GM20000 (cell line): ENCODE results near the gene BRIP1.

Experiments used
- DNase-seq: peaks from one replicate; pipeline ENCODE4 v3.0.0; 2012; ENCODE audit warnings: low spot score
- TF ChIP-seq, protein P1 (sequence below): IDR thresholded peaks from 2 replicates; pipeline ENCODE4 v1.5.1; 2012; ENCODE audit warnings: mild to moderate bottlenecking, control low read depth; ENCODE audit errors: extremely low read depth, missing control alignments

BRIP1 gene

DNA sequence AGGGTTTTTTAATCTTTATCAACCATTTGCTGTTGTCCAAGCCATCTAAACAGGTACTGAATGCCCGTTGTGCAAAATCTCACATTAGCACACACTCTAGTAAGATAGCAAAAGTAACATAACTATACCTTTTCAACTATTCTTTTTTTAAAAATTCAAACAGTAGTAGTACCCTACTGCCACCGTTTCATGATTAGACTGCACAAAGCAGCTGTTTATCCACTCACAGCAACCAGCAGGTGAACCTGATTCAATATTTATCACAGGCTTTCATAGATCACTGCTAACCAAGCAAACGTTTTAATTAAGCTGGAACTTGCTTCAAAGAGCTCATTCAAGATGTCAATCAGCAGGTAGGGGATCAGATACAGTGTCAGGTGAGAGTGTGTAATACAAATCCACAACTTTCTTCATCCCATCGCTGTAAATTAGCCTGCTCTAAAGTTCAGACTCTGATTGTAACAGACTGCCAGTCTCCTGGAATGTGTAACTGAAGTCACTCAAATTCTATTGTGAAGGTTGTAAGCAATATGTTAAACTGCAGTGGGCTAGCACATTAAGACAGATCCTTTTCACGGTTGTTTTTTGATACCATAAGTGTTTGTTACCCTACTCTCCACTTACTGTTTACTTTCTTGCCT, 47.3 kb downstream of the BRIP1 start:
- no peak for DNase-seq
- TF ChIP-seq, protein P1, sequence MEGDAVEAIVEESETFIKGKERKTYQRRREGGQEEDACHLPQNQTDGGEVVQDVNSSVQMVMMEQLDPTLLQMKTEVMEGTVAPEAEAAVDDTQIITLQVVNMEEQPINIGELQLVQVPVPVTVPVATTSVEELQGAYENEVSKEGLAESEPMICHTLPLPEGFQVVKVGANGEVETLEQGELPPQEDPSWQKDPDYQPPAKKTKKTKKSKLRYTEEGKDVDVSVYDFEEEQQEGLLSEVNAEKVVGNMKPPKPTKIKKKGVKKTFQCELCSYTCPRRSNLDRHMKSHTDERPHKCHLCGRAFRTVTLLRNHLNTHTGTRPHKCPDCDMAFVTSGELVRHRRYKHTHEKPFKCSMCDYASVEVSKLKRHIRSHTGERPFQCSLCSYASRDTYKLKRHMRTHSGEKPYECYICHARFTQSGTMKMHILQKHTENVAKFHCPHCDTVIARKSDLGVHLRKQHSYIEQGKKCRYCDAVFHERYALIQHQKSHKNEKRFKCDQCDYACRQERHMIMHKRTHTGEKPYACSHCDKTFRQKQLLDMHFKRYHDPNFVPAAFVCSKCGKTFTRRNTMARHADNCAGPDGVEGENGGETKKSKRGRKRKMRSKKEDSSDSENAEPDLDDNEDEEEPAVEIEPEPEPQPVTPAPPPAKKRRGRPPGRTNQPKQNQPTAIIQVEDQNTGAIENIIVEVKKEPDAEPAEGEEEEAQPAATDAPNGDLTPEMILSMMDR, result no peak

DNA sequence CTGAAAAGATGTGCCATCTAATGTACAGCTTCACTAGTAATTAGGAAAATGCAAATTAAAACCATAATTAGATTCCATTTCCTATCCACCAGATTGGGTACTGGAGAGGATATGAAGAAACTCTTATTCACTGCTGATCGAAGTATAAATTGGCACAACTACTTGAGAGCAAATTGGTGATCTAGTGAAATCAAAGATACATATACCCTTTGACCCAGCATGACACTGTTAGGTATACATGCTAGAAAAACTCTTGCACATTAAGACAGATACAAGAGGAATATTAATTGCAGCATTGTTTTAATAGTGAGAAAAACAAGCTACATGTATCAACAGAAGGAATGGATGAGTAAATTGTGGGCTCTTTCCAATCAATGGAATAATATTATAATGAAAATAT, 48.8 kb downstream of the BRIP1 start:
- no peak for DNase-seq
- TF ChIP-seq, protein P1, result no peak

DNA sequence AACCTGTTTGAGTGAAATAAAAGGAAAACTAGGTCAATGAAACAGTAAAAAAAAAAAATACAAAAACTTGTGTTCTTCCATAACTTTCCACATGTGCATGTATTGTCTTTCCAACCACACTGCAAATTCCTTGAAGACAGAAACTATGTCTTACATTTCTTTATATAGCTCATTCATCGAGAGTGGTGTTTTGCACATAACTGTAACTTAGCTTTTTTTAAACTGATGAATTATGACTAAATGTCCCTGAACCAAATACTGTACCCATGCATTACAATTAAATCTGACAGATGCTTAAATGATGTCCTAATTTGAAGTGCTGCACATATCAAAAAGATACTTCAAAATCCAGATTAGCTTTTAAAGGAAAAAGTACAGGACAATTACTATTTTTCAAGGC, 50.1 kb downstream of the BRIP1 start:
- TF ChIP-seq, protein P1, result no peak
- no peak for DNase-seq

DNA sequence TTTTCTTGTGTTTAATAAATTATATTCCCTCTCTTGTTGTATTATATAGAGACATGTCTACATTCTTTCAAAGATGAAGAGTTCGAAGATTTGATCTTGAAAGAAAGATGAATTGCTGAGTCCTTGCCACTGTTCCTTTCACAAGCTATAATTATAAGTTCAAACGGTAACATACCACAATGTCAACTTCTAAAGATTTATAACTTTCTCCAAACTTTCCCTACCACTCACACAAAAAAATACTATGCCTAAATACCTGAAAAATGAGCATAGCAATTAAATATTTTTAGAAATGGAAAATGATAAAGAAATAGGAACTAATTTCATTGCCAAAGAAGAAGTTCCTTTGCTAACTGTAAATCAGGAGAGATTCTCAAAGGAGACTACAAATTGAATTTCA, 50.6 kb downstream of the BRIP1 start:
- DNase-seq, result no peak
- TF ChIP-seq, protein P1, result no peak

DNA sequence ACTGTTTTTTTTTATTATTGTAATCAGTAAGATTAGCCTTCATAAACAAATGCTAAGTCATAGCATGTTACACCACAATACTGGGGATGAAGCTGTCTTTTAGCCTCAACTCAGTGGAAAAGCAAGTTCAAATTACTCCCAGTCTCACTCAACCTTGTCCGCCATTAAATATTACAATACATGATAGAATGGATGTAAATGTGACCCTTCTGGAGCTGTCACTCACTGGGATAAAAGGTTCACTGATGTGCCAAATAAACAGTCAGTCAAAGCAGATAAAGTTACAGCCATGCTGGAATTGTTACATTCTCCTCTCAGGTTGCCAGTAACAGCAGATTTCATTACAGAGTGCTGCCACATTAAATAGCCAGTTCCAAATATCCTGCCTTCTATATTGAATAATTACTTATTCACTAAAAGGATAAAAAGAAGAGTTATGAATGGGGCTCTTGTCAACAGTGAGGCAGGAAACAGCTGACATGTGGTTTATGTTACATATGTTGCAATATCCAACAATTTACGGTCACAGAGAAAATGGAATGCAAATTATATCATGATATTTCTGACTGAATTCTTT, 53.4 kb downstream of the BRIP1 start:
- TF ChIP-seq, protein P1, result no peak
- no peak for DNase-seq

DNA sequence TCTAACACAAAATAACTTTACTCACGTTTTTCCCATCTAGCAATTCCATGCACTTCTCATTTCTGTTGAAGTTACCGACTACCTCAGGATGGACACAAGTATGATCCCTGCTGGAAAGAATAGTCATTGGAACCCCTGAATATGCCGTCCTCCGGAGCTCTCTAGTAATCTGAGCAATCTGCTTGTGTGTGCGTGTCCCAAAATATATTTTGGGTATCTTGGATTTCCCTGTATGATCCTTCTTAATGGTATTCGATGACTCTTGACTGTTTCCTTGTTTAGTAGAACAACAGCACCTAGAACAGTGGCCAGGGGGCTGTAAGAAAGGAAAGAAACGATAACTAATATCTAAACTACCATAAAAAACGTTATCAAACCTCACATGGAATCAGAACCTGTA, 54.9 kb downstream of the BRIP1 start:
- TF ChIP-seq, protein P1, result no peak
- DNase-seq, result no peak

DNA sequence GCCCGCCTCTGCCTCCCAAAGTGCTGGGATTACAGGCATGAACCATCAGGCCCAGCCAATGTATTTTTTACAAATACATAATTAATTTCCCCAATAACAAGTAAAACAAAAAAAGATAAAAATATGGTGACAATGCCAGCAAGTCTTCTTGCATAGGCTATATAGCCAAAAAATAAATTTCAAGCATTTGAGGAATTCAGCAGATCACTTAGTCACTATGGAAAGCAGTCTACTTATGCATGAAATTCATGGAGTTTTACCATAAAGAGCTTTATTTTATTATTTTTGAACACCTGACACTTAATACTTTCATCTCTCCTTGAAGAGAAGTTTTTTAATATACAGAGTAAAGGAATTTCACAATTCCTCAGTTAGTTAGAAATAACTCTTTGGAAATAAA, 56.4 kb downstream of the BRIP1 start:
- no peak for DNase-seq
- TF ChIP-seq, protein P1, result no peak
